NCI-H1417 (cell line): ENCODE measurements around the gene DMAC2.
"Not testable (repeated sequence)": the region's sequence is repeated elsewhere in the genome, so short reads cannot be mapped to it uniquely, and the experiment has no call there.

ENCODE experiments used
- DNase-seq, 3 experiments: peaks; one replicate each; lab custom pipeline; 2025; lab: John Stamatoyannopoulos, UW

The DMAC2 gene

GRCh38 chr19:41442473-41443355 is 3.0 kb upstream of the DMAC2 start, which contains the start of gene ERICH4:
Gene ERICH4, plus strand, starts transcription at chr19:41443156. Its CDS starts 14 bp downstream, at chr19:41443170.
- no peak for DNase-seq

- DNase-seq = no peak
Observed at GRCh38 chr19:41441321-41441945, 1.7 kb upstream of the DMAC2 start.

DNA sequence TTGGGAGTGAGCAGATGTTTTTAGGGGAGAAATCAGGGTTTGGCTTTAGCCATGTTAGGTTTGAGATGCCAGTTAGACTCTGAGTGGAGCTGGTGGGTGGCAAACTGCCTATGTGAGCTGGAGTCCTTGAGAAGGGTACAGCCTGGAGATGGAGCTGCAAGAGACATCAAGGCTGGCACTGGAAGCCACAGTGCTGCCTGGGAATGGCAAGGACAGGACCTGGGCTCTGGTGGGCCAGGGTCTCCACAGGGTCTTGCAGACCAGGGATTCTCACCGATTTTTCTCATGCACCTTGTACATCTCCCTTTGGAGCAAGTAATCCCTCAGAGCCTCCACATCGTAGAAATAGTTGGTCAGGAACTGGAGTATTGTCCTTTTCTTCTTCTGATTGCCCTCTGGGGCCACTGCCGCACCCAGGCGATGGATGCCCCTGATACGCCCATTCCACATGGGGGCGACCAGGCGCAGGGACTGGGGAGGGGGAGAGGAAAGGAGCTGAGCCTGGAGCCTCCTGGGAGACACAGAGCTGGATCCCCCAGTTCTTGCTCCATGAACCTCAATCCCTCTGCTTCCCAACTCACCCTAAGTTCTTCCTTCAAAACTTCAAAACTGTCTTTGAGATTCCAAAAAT is 1.7 kb downstream of the DMAC2 start:
- DNase-seq = no peak

GRCh38 chr19:41436674-41436951 is 3.1 kb downstream of the DMAC2 start:
- no peak for DNase-seq

- DNase-seq = no peak
Observed at GRCh38 chr19:41435936-41436673, 3.6 kb downstream of the DMAC2 start.

GRCh38 chr19:41435376-41435775 is 4.3 kb downstream of the DMAC2 start:
- DNase-seq = not testable (repeated sequence)

- no peak for DNase-seq
Observed at GRCh38 chr19:41434450-41434849, 5.3 kb downstream of the DMAC2 start.

GRCh38 chr19:41433171-41433570 is 6.5 kb downstream of the DMAC2 start:
- no peak for DNase-seq

DNA sequence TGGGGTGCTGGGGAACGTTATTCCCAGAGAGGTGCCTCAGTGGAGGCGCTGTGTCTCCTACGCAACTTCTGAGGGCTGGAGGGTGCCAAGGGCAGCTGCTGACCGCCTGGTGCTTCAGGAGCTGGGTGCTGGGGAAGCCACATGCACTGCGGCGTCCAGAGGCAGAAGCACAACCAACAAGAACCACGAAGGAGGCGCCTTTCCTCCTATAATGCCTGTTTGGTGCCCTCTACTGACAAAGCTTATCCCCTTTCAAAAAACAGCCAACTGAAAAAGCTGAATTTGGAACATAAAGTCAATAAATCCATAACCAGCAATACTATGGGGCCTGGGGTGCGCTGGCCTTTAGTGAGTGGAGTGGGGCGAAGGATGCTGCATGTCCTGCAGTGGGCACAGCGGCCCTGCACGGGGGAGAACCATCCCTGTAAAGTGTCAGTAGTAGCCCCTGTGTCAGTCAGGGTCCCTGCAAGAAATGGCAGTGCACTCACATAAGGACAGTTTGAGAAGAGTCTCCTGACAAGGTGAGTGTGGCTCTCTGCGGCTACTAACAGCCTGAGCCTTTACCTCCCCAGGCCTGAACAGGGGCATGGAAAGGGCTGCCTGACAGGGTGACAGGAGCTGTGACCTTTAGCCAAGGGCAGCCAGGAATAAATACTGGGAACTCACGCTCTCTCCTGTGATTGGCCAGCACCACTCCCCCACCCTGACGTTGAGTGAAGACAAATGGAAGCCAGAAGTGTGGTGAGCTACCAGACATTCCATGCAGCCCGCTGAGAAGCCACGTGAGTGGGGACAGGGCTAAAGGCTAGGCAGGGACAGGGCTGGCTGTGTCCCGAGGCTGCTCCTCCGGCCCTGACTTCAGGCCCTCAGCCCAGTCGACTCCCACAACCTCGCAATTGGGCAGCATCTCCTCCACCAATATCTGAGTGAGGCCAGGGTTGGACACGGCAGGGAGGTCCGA is 8.0 kb downstream of the DMAC2 start:
- peak in 2 of 3 experiments; percentile 6 to 9 for DNase-seq

DNA sequence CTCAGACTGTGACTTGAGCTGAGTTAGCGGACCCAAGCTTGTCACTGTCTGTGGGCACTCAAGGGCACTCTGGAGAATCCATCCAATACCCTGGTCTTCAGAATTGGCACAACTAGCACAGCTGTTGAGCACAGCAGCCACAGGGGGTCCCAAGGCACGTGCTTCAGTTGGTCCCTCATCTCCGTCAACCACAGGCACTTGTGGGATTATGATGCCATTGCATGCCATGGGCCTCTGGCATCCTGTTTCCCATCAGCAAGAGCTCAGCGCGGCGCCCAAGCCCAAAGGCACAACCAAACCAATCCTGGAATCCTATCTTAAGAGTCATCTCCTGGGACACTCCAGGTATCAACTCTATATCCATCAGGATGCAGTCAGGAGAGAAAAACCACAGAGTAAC is 8.8 kb downstream of the DMAC2 start:
- DNase-seq = peak in 2 of 3 experiments; percentile 1 to 17

- no peak for DNase-seq
Observed at GRCh38 chr19:41428481-41428859, 11.2 kb downstream of the DMAC2 start.

- DNase-seq = peak; percentile 49 to 63 (median 62)
Observed at GRCh38 chr19:41427647-41428480, 11.8 kb downstream of the DMAC2 start.

- DNase-seq = peak; percentile 72 to 89 (median 73)
Observed at GRCh38 chr19:41426952-41427646, 12.6 kb downstream of the DMAC2 start, which contains the start of gene B3GNT8. Gene B3GNT8, minus strand, starts transcription at chr19:41427374. Its CDS starts 596 bp downstream, at chr19:41426778.

DNA sequence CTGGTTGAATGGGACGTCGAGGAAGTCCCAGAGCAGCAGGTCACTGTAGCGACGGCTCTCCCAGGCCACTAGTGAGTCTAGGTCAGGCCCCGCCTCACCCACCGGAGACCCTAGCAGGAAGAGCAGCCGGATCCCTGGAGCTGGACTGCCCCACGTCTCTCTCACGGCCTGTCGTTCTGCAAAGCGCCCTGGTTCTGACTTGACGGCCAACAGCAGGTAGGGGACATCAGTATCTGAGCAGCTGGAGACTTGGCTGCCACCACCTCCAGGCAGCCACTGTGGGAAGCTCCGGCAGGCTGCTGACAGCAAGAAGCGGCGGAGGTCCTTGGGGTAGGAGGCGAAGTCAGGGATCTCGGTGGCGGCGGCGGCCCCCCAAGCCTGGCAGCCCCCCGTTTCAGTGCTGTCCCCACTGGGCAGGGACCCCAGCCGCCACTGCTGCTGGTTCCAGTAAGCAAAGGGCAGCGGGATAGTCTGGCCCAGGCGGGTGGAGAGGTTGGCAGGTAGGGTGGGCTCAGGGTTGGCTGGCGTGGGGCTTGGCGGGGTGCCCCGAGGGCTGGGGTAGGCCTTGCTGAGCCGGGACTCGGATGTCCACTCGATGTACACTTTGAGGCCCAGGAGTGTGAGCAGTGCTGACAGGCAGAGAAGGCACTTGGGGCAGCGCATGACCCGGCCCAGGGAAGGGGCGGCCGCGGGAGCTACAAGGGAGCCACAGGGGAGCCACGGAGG is 13.4 kb downstream of the DMAC2 start:
- DNase-seq = no peak

GRCh38 chr19:41425174-41426115 is 14.3 kb downstream of the DMAC2 start:
- DNase-seq = no peak

DNA sequence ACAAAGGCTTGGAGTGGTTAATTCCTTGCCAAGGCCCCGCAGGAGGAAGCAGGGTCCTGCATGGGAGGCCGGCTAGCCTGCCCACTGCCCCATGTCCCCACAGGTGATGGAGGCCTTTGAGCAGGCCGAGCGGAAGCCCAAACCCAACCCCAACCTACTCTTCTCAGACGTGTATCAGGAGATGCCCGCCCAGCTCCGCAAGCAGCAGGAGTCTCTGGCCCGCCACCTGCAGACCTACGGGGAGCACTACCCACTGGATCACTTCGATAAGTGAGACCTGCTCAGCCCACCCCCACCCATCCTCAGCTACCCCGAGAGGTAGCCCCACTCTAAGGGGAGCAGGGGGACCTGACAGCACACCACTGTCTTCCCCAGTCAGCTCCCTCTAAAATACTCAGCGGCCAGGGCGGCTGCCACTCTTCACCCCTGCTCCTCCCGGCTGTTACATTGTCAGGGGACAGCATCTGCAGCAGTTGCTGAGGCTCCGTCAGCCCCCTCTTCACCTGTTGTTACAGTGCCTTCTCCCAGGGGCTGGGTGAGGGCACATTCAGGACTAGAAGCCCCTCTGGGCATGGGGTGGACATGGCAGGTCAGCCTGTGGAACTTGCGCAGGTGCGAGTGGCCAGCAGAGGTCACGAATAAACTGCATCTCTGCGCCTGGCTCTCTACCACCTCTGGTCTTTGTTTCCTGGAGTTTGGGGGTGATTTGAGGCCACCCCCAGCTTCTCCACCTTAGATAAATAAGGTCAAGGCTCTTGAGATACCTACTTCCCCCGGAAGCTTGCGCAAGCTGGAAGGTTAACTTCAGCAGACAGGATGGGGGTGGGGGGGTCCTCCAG is 15.2 kb downstream of the DMAC2 start:
- no peak for DNase-seq

GRCh38 chr19:41422955-41423354 is 16.8 kb downstream of the DMAC2 start:
- no peak for DNase-seq
